ENCODE results near the gene FOXK1.
"Not testable (repeated sequence)": the region's sequence is repeated elsewhere in the genome, so short reads cannot be mapped to it uniquely, and the experiment has no call there.

The FOXK1 gene

GRCh38 chr7:4802577-4802976 is 120.5 kb downstream of the FOXK1 start:
- not testable (repeated sequence) for DNase-seq

- DNase-seq, result no peak
Measured at GRCh38 chr7:4803397-4804241, 121.5 kb downstream of the FOXK1 start.

- no peak for DNase-seq
Measured at GRCh38 chr7:4805110-4805983, 123.3 kb downstream of the FOXK1 start.

GRCh38 chr7:4805984-4806300 is 123.8 kb downstream of the FOXK1 start:
- DNase-seq, result no peak

GRCh38 chr7:4806983-4807597 is 125.0 kb downstream of the FOXK1 start:
- DNase-seq, result no peak

- no peak for DNase-seq
Measured at GRCh38 chr7:4807598-4808016, 125.5 kb downstream of the FOXK1 start.

GRCh38 chr7:4808026-4808425 is 125.9 kb downstream of the FOXK1 start:
- DNase-seq, result no peak

GRCh38 chr7:4808565-4808964 is 126.5 kb downstream of the FOXK1 start:
- DNase-seq, result no peak

GRCh38 chr7:4809091-4809591 is 127.0 kb downstream of the FOXK1 start:
- DNase-seq, result peak; percentile 35

- DNase-seq, result no peak
Measured at GRCh38 chr7:4809666-4810065, 127.6 kb downstream of the FOXK1 start.

GRCh38 chr7:4814433-4814832 is 132.3 kb downstream of the FOXK1 start:
- DNase-seq, result no peak

- DNase-seq, result no peak
Measured at GRCh38 chr7:4815121-4815520, 133.0 kb downstream of the FOXK1 start.

GRCh38 chr7:4815609-4816418 is 133.7 kb downstream of the FOXK1 start:
- no peak for DNase-seq

- DNase-seq, result no peak
Measured at GRCh38 chr7:4816419-4817080, 134.5 kb downstream of the FOXK1 start.

- no peak for DNase-seq
Measured at GRCh38 chr7:4817178-4817901, 135.2 kb downstream of the FOXK1 start.

GRCh38 chr7:4818000-4818794 is 136.1 kb downstream of the FOXK1 start:
- no peak for DNase-seq

GRCh38 chr7:4819560-4820404 is 137.7 kb downstream of the FOXK1 start:
- DNase-seq, result no peak

- no peak for DNase-seq
Measured at GRCh38 chr7:4820405-4820966, 138.4 kb downstream of the FOXK1 start.
